HUES48 (cell line): ENCODE results near the gene SUPT16H.

Experiments used
- H3K27ac ChIP-seq: one replicate; pipeline ENCODE4 v1.7.0; 2013; ENCODE audit warnings: low read depth, low read length, inconsistent platforms
- H3K27me3 ChIP-seq: 2 replicates; pipeline ENCODE4 v1.6.1; 2013; ENCODE audit warnings: mild to moderate bottlenecking, low read length; ENCODE audit not compliant: control insufficient read depth, insufficient read depth
- H3K36me3 ChIP-seq: 2 replicates; pipeline ENCODE4 v1.6.1; 2013; ENCODE audit warnings: low read length; ENCODE audit not compliant: control insufficient read depth, insufficient read depth
- H3K4me1 ChIP-seq: 2 replicates; pipeline ENCODE4 v1.6.1; 2013; ENCODE audit warnings: mild to moderate bottlenecking, low read length; ENCODE audit not compliant: control insufficient read depth, insufficient read depth
- H3K4me3 ChIP-seq: 2 replicates; pipeline ENCODE4 v1.5.1; 2013; ENCODE audit warnings: mild to moderate bottlenecking, low read depth, low read length
- H3K9ac ChIP-seq: 2 replicates; pipeline ENCODE4 v1.6.1; 2013; ENCODE audit warnings: mild to moderate bottlenecking, low read depth, low read length, moderate library complexity
- H3K9me3 ChIP-seq: 2 replicates; pipeline ENCODE4 v1.6.1; 2013; ENCODE audit warnings: low read length; ENCODE audit not compliant: control insufficient read depth, insufficient read depth

Gene SUPT16H

GRCh38 chr14:21383848-21384493 is at the start of gene SUPT16H:
TSS of gene SUPT16H (minus strand) at chr14:21384019. CDS start at chr14:21383927, 92 bp downstream.
- Histone ChIP-seq H3K27ac (peak within 1 kb of the TSS; percentile 97), H3K27me3 (no peaks in the 10 kb centered on the region), H3K4me3 (peak within 1 kb of the TSS; percentile 97), H3K9ac (peak within 1 kb of the TSS; percentile 99), H3K36me3 (peaks cover 53% of the 10 kb centered on the region), H3K4me1 (peaks cover 14% of the 10 kb centered on the region; the same call in 1 of the 2 replicates), H3K9me3 (no peaks in the 10 kb centered on the region)

GRCh38 chr14:21431126-21431525 is 47.3 kb upstream of the SUPT16H start:
- no peak overlapping the region for H3K27ac ChIP-seq
- no peak overlapping the region for H3K9ac ChIP-seq
- H3K36me3 ChIP-seq, result peaks cover 78% of the 10 kb centered on the region
- H3K27me3 ChIP-seq, result no peaks in the 10 kb centered on the region
- H3K4me1 ChIP-seq, result peaks cover 3% of the 10 kb centered on the region
- H3K9me3 ChIP-seq, result no peaks in the 10 kb centered on the region
- H3K4me3 ChIP-seq, result no peak overlapping the region

GRCh38 chr14:21428930-21429329 is 45.1 kb upstream of the SUPT16H start:
- Histone ChIP-seq H3K27ac (no peak overlapping the region), H3K9me3 (no peaks in the 10 kb centered on the region), H3K4me3 (no peak overlapping the region), H3K9ac (no peak overlapping the region), H3K4me1 (no peaks in the 10 kb centered on the region), H3K27me3 (no peaks in the 10 kb centered on the region), H3K36me3 (peaks cover 94% of the 10 kb centered on the region)

DNA sequence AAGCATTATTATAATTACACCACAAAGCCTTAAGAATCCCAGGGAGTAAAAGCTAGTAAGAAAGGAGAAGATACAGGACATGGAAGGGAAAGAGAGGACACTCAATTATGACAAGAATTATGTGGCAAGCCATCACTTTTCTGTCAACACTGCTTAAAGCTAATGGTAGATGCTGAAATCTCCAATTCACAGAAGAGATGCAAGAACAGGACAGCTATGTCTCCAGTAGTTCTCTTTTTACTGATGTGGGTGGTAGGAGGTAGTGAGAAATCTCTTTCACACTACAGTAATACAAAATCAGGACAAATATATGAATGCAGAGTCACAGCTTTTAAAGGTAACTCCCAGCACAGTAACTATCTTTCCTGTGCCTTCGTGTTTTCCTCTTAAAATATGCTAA is 42.9 kb upstream of the SUPT16H start:
- Histone ChIP-seq H3K27me3 (no peaks in the 10 kb centered on the region), H3K4me1 (no peaks in the 10 kb centered on the region), H3K4me3 (no peak overlapping the region), H3K36me3 (peaks cover 100% of the 10 kb centered on the region), H3K9ac (no peak overlapping the region), H3K27ac (no peak overlapping the region), H3K9me3 (no peaks in the 10 kb centered on the region)

GRCh38 chr14:21419528-21419927 is 35.7 kb upstream of the SUPT16H start:
- H3K36me3 ChIP-seq, result peaks cover 90% of the 10 kb centered on the region

DNA sequence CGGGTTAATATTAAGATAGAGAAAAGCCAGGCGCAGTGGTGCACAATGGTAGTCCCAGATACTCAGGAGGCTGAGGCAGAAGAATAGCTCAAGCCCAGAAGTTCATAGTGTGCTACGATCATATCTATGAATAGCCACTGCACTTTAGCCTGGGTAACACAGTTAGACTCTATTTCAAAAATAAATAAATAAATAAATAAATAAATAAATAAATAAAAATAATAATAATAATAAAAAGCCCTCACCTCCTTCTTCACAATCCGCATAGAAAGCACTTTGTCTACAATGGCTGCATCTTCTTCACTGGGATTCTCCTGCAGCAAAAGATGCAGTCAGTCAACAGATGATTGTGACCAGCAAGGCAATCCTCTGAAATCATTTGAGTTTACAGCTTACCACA is 31.5 kb upstream of the SUPT16H start:
- H3K9me3 ChIP-seq, result no peaks in the 10 kb centered on the region
- no peaks in the 10 kb centered on the region for H3K27me3 ChIP-seq
- H3K27ac ChIP-seq, result no peak overlapping the region
- H3K9ac ChIP-seq, result no peak overlapping the region
- H3K4me1 ChIP-seq, result no peaks in the 10 kb centered on the region
- peaks cover 90% of the 10 kb centered on the region for H3K36me3 ChIP-seq
- H3K4me3 ChIP-seq, result no peak overlapping the region

More at GRCh38 chr14:21419528-21419927, 35.7 kb upstream of the SUPT16H start:
- Histone ChIP-seq H3K9me3 (no peaks in the 10 kb centered on the region), H3K27ac (no peak overlapping the region), H3K4me3 (no peak overlapping the region), H3K4me1 (no peaks in the 10 kb centered on the region), H3K27me3 (no peaks in the 10 kb centered on the region), H3K9ac (no peak overlapping the region)

GRCh38 chr14:21414137-21414631 is 30.4 kb upstream of the SUPT16H start:
- no peaks in the 10 kb centered on the region for H3K27me3 ChIP-seq
- H3K9me3 ChIP-seq, result no peaks in the 10 kb centered on the region
- H3K4me3 ChIP-seq, result no peak overlapping the region
- H3K27ac ChIP-seq, result no peak overlapping the region
- peaks cover 91% of the 10 kb centered on the region for H3K36me3 ChIP-seq
- H3K9ac ChIP-seq, result no peak overlapping the region
- no peaks in the 10 kb centered on the region for H3K4me1 ChIP-seq

- H3K27ac ChIP-seq, result no peak overlapping the region
- no peaks in the 10 kb centered on the region for H3K9me3 ChIP-seq
- no peaks in the 10 kb centered on the region for H3K4me1 ChIP-seq
- no peak overlapping the region for H3K4me3 ChIP-seq
- peaks cover 100% of the 10 kb centered on the region for H3K36me3 ChIP-seq
- no peaks in the 10 kb centered on the region for H3K27me3 ChIP-seq
- no peak overlapping the region for H3K9ac ChIP-seq
These were observed 24.3 kb upstream of the SUPT16H start for GRCh38 chr14:21408147-21408546.

DNA sequence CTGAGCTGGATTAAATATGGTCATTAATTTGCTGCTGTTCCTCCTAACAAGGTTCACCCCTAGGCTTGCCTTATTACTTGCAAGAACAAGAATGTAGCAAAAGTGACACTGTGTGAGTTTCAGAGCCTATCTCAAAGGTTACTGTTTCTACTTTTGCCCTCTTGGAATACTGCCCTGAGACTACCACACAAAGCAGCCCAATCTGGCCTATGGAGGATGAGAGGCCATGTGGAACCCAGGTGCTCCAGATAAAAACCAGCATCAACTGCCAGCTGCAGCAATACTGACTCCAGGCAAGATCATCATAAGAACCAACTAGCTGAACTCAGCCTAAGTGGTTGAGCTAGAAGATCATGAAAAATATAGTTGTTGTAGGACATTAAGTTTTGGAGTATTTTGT is 22.4 kb upstream of the SUPT16H start:
- no peak overlapping the region for H3K9ac ChIP-seq
- no peaks in the 10 kb centered on the region for H3K9me3 ChIP-seq
- H3K36me3 ChIP-seq, result peaks cover 100% of the 10 kb centered on the region

GRCh38 chr14:21405097-21405496 is 21.3 kb upstream of the SUPT16H start:
- Histone ChIP-seq H3K9me3 (no peaks in the 10 kb centered on the region), H3K4me1 (no peaks in the 10 kb centered on the region), H3K36me3 (peaks cover 100% of the 10 kb centered on the region), H3K27me3 (no peaks in the 10 kb centered on the region), H3K4me3 (no peak overlapping the region), H3K27ac (no peak overlapping the region), H3K9ac (no peak overlapping the region)

More for the DNA sequence above, 22.4 kb upstream of the SUPT16H start:
- H3K4me1 ChIP-seq, result no peaks in the 10 kb centered on the region
- no peak overlapping the region for H3K4me3 ChIP-seq
- no peak overlapping the region for H3K27ac ChIP-seq
- H3K27me3 ChIP-seq, result no peaks in the 10 kb centered on the region

- H3K4me3 ChIP-seq, result no peak overlapping the region
- peaks cover 98% of the 10 kb centered on the region for H3K36me3 ChIP-seq
- H3K9ac ChIP-seq, result no peak overlapping the region
- no peaks in the 10 kb centered on the region for H3K9me3 ChIP-seq
- H3K4me1 ChIP-seq, result no peaks in the 10 kb centered on the region
- H3K27me3 ChIP-seq, result no peaks in the 10 kb centered on the region
- no peak overlapping the region for H3K27ac ChIP-seq
These were observed 15.6 kb upstream of the SUPT16H start for GRCh38 chr14:21399311-21399870.
